ENCODE results near the gene TNFAIP3. TPM values are rescaled to one million over a fixed set of nuclear protein-coding genes. Genes with fewer than 3 reads are reported as not detected.
"Not testable (repeated sequence)": the region's sequence is repeated elsewhere in the genome, so short reads cannot be mapped to it uniquely, and the experiment has no call there.

TNFAIP3 gene
- total RNA-seq, 1 donor from 2014 or later, result 37.5 TPM

GRCh38 chr6:137843211-137843610 is 23.8 kb upstream of the TNFAIP3 start:
- ATAC-seq, result no peak
- intact Hi-C loops (cut with DNase I), result no loop called here
- no peak for DNase-seq (ENCODE audit: low spot score)

GRCh38 chr6:137844327-137844726 is 22.7 kb upstream of the TNFAIP3 start:
- intact Hi-C loops (cut with DNase I); ATAC-seq; DNase-seq (ENCODE audit: low spot score): not testable (repeated sequence)

- ATAC-seq; intact Hi-C loops (cut with DNase I); DNase-seq (ENCODE audit: low spot score): not testable (repeated sequence)
These were observed 22.3 kb upstream of the TNFAIP3 start for GRCh38 chr6:137844773-137845172.

- intact Hi-C loops (cut with DNase I), result no loop called here
- DNase-seq (ENCODE audit: low spot score) (no peak), ATAC-seq (no peak)
These were observed 21.6 kb upstream of the TNFAIP3 start for GRCh38 chr6:137845460-137845859.

- DNase-seq (ENCODE audit: low spot score) (no peak), ATAC-seq (no peak)
These were observed 20.8 kb upstream of the TNFAIP3 start for GRCh38 chr6:137846274-137846673.

GRCh38 chr6:137846772-137847313 is 20.2 kb upstream of the TNFAIP3 start:
- peak; percentile 67 for DNase-seq (ENCODE audit: low spot score)
- ATAC-seq, result peak; percentile 90
- intact Hi-C loops (cut with DNase I), result no loop called here

More at GRCh38 chr6:137846274-137846673, 20.8 kb upstream of the TNFAIP3 start:
- intact Hi-C loops (cut with DNase I), result no loop called here

- no peak for DNase-seq (ENCODE audit: low spot score)
- intact Hi-C loops (cut with DNase I), result no loop called here
- ATAC-seq, result no peak
These were observed 19.3 kb upstream of the TNFAIP3 start for GRCh38 chr6:137847748-137848147.

GRCh38 chr6:137848672-137849071 is 18.4 kb upstream of the TNFAIP3 start:
- no peak for ATAC-seq
- intact Hi-C loops (cut with DNase I), result no loop called here
- no peak for DNase-seq (ENCODE audit: low spot score)

- ATAC-seq, result no peak
- DNase-seq (ENCODE audit: low spot score), result no peak
These were observed 17.7 kb upstream of the TNFAIP3 start for GRCh38 chr6:137849181-137849980.

GRCh38 chr6:137849981-137850714 is 16.9 kb upstream of the TNFAIP3 start:
- intact Hi-C loops (cut with DNase I), result no loop called here
- DNase-seq (ENCODE audit: low spot score) (no peak), ATAC-seq (no peak)

More at GRCh38 chr6:137849181-137849980, 17.7 kb upstream of the TNFAIP3 start:
- intact Hi-C loops (cut with DNase I), result no loop called here

GRCh38 chr6:137850816-137851602 is 16.1 kb upstream of the TNFAIP3 start:
- no peak for ATAC-seq
- DNase-seq (ENCODE audit: low spot score), result no peak
- intact Hi-C loops (cut with DNase I), result no loop called here

- intact Hi-C loops (cut with DNase I), result no loop called here
- DNase-seq (ENCODE audit: low spot score) (no peak), ATAC-seq (no peak)
These were observed 15.4 kb upstream of the TNFAIP3 start for GRCh38 chr6:137851669-137852068.

GRCh38 chr6:137852346-137852745 is 14.7 kb upstream of the TNFAIP3 start:
- ATAC-seq (no peak), DNase-seq (ENCODE audit: low spot score) (no peak)
- intact Hi-C loops (cut with DNase I), result no loop called here

- intact Hi-C loops (cut with DNase I), result no loop called here
- DNase-seq (ENCODE audit: low spot score), result no peak
- no peak for ATAC-seq
These were observed 14.2 kb upstream of the TNFAIP3 start for GRCh38 chr6:137852811-137853210.

GRCh38 chr6:137853569-137854213 is 13.4 kb upstream of the TNFAIP3 start:
- no peak for ATAC-seq
- no peak for DNase-seq (ENCODE audit: low spot score)
- intact Hi-C loops (cut with DNase I), result no loop called here

GRCh38 chr6:137856138-137856898 is 10.7 kb upstream of the TNFAIP3 start:
- DNase-seq (ENCODE audit: low spot score) (no peak), ATAC-seq (no peak)
- intact Hi-C loops (cut with DNase I), result no loop called here

- intact Hi-C loops (cut with DNase I), result no loop called here
- DNase-seq (ENCODE audit: low spot score), result no peak
- ATAC-seq, result no peak
These were observed 8.0 kb upstream of the TNFAIP3 start for GRCh38 chr6:137859025-137859424.

GRCh38 chr6:137860394-137861005 is 6.6 kb upstream of the TNFAIP3 start:
- intact Hi-C loops (cut with DNase I), result no loop called here
- DNase-seq (ENCODE audit: low spot score), result no peak
- no peak for ATAC-seq
